Activated CD4-positive, alpha-beta T cell treated with anti-CD3 and anti-CD28 coated beads, Interleukin-2, amount 10 ng/mL, durations not matched to agents 24 days and 14 days (primary cell): ENCODE results near the gene GNAQ. TPM values are rescaled to one million over a fixed set of nuclear protein-coding genes. Genes with fewer than 3 reads are reported as not detected.

Experiments
- DNase-seq: peaks from one replicate; pipeline ENCODE4 v3.0.0; 2022
- H3K27ac Mint-ChIP-seq: one replicate; pipeline ENCODE4 v1.8.0; 2022; ENCODE audit warnings: mild to moderate bottlenecking, mixed read lengths
- H3K27me3 Mint-ChIP-seq: one replicate; pipeline ENCODE4 v1.8.0; 2022; ENCODE audit warnings: mixed read lengths
- H3K36me3 Mint-ChIP-seq: one replicate; pipeline ENCODE4 v1.8.0; 2022; ENCODE audit warnings: low read depth, mild to moderate bottlenecking, mixed read lengths
- H3K4me1 Mint-ChIP-seq: one replicate; pipeline ENCODE4 v1.8.0; 2021; ENCODE audit warnings: mixed read lengths
- H3K4me3 Mint-ChIP-seq: one replicate; pipeline ENCODE4 v1.8.0; 2022; ENCODE audit warnings: mild to moderate bottlenecking, moderate library complexity, mixed read lengths
- H3K9me3 Mint-ChIP-seq: one replicate; pipeline ENCODE4 v1.8.0; 2021; ENCODE audit warnings: mixed read lengths
- intact Hi-C: fragments of 100-400 bp; cut with micrococcal nuclease; formaldehyde crosslinking; loops from one replicate; pipeline ENCODE4 v1.15.1; 2023
- total RNA-seq: library from RNA; stranded (reverse); gene quantifications from 2 replicates; pipeline ENCODE4 v1.2.3, GENCODE V29; 2022

GNAQ gene
- total RNA-seq, 1 donor from 2014 or later = 22.7 TPM

DNA sequence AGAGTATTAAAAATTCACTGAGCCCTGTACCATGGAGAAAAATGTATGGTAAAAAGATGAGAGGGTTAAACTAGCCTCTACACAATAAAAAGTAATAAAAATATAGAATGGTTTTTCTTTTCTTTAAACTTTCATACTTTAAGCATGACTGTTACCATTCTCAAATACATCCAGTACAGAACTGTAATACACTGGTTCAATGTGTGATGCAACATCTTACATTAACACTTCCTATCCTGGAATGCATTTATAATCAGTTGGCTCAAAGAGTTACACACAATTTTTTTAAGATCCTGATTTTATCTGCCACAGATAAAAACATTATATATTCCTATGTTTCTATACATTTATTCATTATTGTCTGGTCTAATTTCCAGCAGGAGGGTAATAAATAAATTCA, 4.7 kb downstream of the GNAQ start:
- Mint-ChIP-seq H3K27me3 (no peaks in the 10 kb centered on the region), H3K27ac (no peak overlapping the region), H3K36me3 (peaks cover 10% of the 10 kb centered on the region), H3K4me1 (peaks cover 39% of the 10 kb centered on the region), H3K9me3 (no peaks in the 10 kb centered on the region), H3K4me3 (no peak overlapping the region)
- DNase-seq = no peak
- intact Hi-C loops = no loop called here

DNA sequence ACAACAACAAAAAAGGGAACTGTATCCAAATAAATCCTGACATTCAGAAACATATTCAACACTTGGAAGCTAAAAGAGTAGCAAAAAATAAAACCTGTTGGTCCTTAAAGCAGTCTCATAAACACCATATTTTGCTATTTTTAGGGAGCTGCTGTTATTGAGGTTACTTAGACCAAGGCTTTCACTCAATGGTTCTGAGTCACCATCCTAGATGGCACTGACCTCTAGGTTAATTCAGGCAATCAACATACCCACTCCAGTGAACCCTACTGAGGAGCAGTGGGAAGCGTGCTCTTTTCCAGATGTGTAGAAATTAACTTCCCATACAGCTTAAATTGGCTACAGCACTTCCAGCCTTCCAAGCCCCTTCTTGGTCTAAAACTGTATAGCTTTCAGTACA, 5.2 kb downstream of the GNAQ start:
- no peaks in the 10 kb centered on the region for H3K9me3 Mint-ChIP-seq
- no peak overlapping the region for H3K4me3 Mint-ChIP-seq
- H3K27ac Mint-ChIP-seq = no peak overlapping the region
- no peaks in the 10 kb centered on the region for H3K27me3 Mint-ChIP-seq
- DNase-seq = no peak
- H3K36me3 Mint-ChIP-seq = peaks cover 11% of the 10 kb centered on the region
- peaks cover 44% of the 10 kb centered on the region for H3K4me1 Mint-ChIP-seq
- intact Hi-C loops = no loop called here

GRCh38 chr9:78025186-78025585, 6.4 kb downstream of the GNAQ start:
- H3K4me1 Mint-ChIP-seq = peaks cover 44% of the 10 kb centered on the region
- H3K36me3 Mint-ChIP-seq = peaks cover 13% of the 10 kb centered on the region
- intact Hi-C loops = no loop called here
- no peak overlapping the region for H3K27ac Mint-ChIP-seq
- DNase-seq = no peak
- no peaks in the 10 kb centered on the region for H3K27me3 Mint-ChIP-seq
- no peaks in the 10 kb centered on the region for H3K9me3 Mint-ChIP-seq
- no peak overlapping the region for H3K4me3 Mint-ChIP-seq

- intact Hi-C loops = no loop called here
- no peak for DNase-seq
- peaks cover 10% of the 10 kb centered on the region for H3K36me3 Mint-ChIP-seq
- H3K27me3 Mint-ChIP-seq = no peaks in the 10 kb centered on the region
- no peaks in the 10 kb centered on the region for H3K9me3 Mint-ChIP-seq
- peaks cover 27% of the 10 kb centered on the region for H3K4me1 Mint-ChIP-seq
- H3K4me3 Mint-ChIP-seq = peak overlapping the region; percentile 48
- peak overlapping the region; percentile 7 for H3K27ac Mint-ChIP-seq
These were observed 8.4 kb downstream of the GNAQ start for GRCh38 chr9:78023003-78023741.

DNA sequence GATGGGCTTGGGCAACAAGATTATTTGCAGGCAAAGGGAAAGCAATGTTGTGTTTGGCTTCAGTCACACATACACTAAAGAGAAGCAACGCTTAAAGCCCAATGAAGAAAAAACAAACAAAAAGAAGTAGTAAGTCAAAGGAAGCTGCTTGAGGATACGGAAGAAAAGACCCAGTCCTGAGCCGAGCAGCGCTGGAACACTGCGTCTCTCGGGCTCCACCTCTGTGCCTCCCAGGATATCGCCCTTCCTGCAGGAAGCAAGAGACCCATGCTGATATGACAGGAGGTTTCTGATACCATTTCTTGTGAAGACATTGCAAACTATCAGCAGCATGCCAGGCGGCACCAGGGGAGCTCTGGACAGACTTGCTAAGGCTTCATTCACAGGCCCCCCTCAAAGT, 9.9 kb downstream of the GNAQ start:
- Mint-ChIP-seq H3K9me3 (no peaks in the 10 kb centered on the region), H3K4me1 (peaks cover 37% of the 10 kb centered on the region), H3K36me3 (peaks cover 11% of the 10 kb centered on the region), H3K27ac (peak overlapping the region; percentile 20), H3K27me3 (no peaks in the 10 kb centered on the region), H3K4me3 (peak overlapping the region; percentile 10)
- no peak for DNase-seq
- intact Hi-C loops = no loop called here

GRCh38 chr9:78017190-78017693, 14.4 kb downstream of the GNAQ start:
- H3K36me3 Mint-ChIP-seq = peaks cover 13% of the 10 kb centered on the region
- intact Hi-C loops = no loop called here
- no peaks in the 10 kb centered on the region for H3K9me3 Mint-ChIP-seq
- H3K27me3 Mint-ChIP-seq = no peaks in the 10 kb centered on the region
- peaks cover 27% of the 10 kb centered on the region for H3K4me1 Mint-ChIP-seq
- DNase-seq = no peak
- no peak overlapping the region for H3K27ac Mint-ChIP-seq
- no peak overlapping the region for H3K4me3 Mint-ChIP-seq

- Mint-ChIP-seq H3K27ac (no peak overlapping the region), H3K9me3 (no peaks in the 10 kb centered on the region), H3K4me1 (peaks cover 30% of the 10 kb centered on the region), H3K36me3 (peaks cover 7% of the 10 kb centered on the region), H3K27me3 (no peaks in the 10 kb centered on the region), H3K4me3 (no peak overlapping the region)
- no peak for DNase-seq
- intact Hi-C loops = no loop called here
These were observed 16.4 kb downstream of the GNAQ start for GRCh38 chr9:78015241-78015640.

DNA sequence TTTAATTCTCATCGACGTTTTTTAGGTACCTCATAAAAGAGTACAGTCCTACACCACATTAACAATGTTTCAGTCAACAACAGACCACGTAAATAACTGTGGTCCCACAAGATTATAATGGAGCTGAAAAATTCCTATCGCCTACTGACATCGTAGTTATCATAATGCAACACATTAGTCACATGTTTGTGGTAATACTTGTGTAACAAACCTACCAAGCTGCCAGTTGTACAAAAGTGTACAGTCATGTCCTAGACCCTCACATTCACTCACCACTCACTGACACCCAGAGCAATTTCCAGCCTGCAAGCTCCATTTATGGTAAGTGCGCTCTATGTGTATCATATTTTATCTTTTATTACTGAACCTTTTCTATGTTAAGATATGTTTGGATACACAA, 16.8 kb downstream of the GNAQ start:
- Mint-ChIP-seq H3K27me3 (no peaks in the 10 kb centered on the region), H3K4me1 (peaks cover 35% of the 10 kb centered on the region), H3K9me3 (no peaks in the 10 kb centered on the region), H3K27ac (no peak overlapping the region), H3K36me3 (peaks cover 6% of the 10 kb centered on the region), H3K4me3 (no peak overlapping the region)
- DNase-seq = no peak
- intact Hi-C loops = no loop called here

- H3K36me3 Mint-ChIP-seq = peaks cover 6% of the 10 kb centered on the region
- no peaks in the 10 kb centered on the region for H3K9me3 Mint-ChIP-seq
- H3K27ac Mint-ChIP-seq = no peak overlapping the region
- no peaks in the 10 kb centered on the region for H3K27me3 Mint-ChIP-seq
- no peak overlapping the region for H3K4me3 Mint-ChIP-seq
- intact Hi-C loops = no loop called here
- DNase-seq = no peak
- peaks cover 42% of the 10 kb centered on the region for H3K4me1 Mint-ChIP-seq
These were observed 17.7 kb downstream of the GNAQ start for GRCh38 chr9:78013934-78014333.

- no peaks in the 10 kb centered on the region for H3K27me3 Mint-ChIP-seq
- peaks cover 11% of the 10 kb centered on the region for H3K36me3 Mint-ChIP-seq
- peak overlapping the region; percentile 59 for H3K27ac Mint-ChIP-seq
- no peaks in the 10 kb centered on the region for H3K9me3 Mint-ChIP-seq
- peak overlapping the region; percentile 63 for H3K4me3 Mint-ChIP-seq
- DNase-seq = no peak
- H3K4me1 Mint-ChIP-seq = peaks cover 41% of the 10 kb centered on the region
- intact Hi-C loops = loop anchor here (2.0 kb wide), 1 partner anchor 20 kb away; the partner anchor contains the start of gene GNAQ
These were observed 20.6 kb downstream of the GNAQ start for GRCh38 chr9:78011049-78011448.

- peaks cover 44% of the 10 kb centered on the region for H3K4me1 Mint-ChIP-seq
These were observed 21.2 kb downstream of the GNAQ start for GRCh38 chr9:78010445-78010844.

GRCh38 chr9:78009186-78009585, 22.4 kb downstream of the GNAQ start:
- peaks cover 13% of the 10 kb centered on the region for H3K36me3 Mint-ChIP-seq
- no peak overlapping the region for H3K4me3 Mint-ChIP-seq
- intact Hi-C loops = no loop called here
- H3K9me3 Mint-ChIP-seq = no peaks in the 10 kb centered on the region
- peaks cover 46% of the 10 kb centered on the region for H3K4me1 Mint-ChIP-seq
- H3K27me3 Mint-ChIP-seq = no peaks in the 10 kb centered on the region
- no peak for DNase-seq
- H3K27ac Mint-ChIP-seq = no peak overlapping the region

More at GRCh38 chr9:78010445-78010844, 21.2 kb downstream of the GNAQ start:
- Mint-ChIP-seq H3K27ac (peak overlapping the region; percentile 59), H3K27me3 (no peaks in the 10 kb centered on the region), H3K36me3 (peaks cover 11% of the 10 kb centered on the region), H3K4me3 (peak overlapping the region; percentile 63), H3K9me3 (no peaks in the 10 kb centered on the region)
- DNase-seq = no peak
- intact Hi-C loops = loop anchor here (2.0 kb wide), 1 partner anchor 20 kb away; the partner anchor contains the start of gene GNAQ

GRCh38 chr9:78006734-78007133, 24.9 kb downstream of the GNAQ start:
- intact Hi-C loops = no loop called here
- H3K4me1 Mint-ChIP-seq = peaks cover 54% of the 10 kb centered on the region
- H3K9me3 Mint-ChIP-seq = no peaks in the 10 kb centered on the region

DNA sequence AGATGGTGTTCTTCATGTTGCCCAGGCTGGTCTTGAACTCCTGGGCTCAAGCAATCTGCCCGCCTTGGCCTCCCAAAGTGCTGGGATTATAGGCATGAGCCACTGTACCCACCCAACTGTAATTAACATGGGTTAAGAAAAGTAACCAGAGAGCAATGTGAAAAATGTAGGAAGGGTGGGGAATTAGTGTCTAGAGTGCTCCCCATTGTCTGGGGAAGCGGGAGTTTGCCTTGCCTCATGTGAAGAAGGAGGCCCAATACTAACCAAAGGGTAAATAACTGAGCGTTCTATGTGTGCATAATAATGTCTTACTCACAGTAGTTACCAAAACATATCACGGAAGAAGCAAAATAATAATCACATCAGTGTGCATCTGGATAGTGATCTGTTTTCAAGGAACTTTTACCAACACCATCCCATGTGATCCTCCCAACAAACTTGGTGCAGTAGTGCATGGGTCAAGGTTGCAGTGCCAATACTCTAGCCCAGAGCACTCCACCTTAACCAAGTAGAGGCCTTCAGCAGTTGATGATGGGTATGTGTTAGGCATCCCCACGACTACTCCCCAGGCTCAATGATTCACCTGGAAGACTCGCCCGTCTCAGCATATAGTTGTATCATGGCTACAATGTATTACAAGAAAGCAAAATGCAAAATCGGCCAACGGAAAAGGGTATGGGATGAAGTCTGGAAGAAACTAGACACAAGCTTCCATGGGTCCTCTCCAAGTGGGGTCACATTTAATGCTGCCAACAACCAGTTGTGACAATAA, 26.2 kb downstream of the GNAQ start:
- Mint-ChIP-seq H3K4me3 (no peak overlapping the region), H3K4me1 (peaks cover 41% of the 10 kb centered on the region), H3K36me3 (peaks cover 21% of the 10 kb centered on the region), H3K9me3 (no peaks in the 10 kb centered on the region), H3K27me3 (no peaks in the 10 kb centered on the region), H3K27ac (no peak overlapping the region)
- intact Hi-C loops = loop anchor here (2.0 kb wide), 1 partner anchor 29 kb away; no protein-coding TSS in a partner anchor
- DNase-seq = no peak

More at GRCh38 chr9:78006734-78007133, 24.9 kb downstream of the GNAQ start:
- H3K4me3 Mint-ChIP-seq = no peak overlapping the region
- H3K36me3 Mint-ChIP-seq = peaks cover 21% of the 10 kb centered on the region
- no peaks in the 10 kb centered on the region for H3K27me3 Mint-ChIP-seq
- H3K27ac Mint-ChIP-seq = no peak overlapping the region
- DNase-seq = no peak
